Measurements from ENCODE around the gene SF3B6. TPM values are rescaled to one million over a fixed set of nuclear protein-coding genes. Genes with fewer than 3 reads are reported as not detected.

SF3B6 gene
- total RNA-seq, 4 donors from 2014 or later, result 73.7 to 93.1 (median 81.5) TPM

GRCh38 chr2:24076849-24077534 is 866 bp upstream of the SF3B6 start:
- Histone ChIP-seq H3K9me3 (no peaks in the 10 kb centered on the region), H3K27me3 (no peaks in the 10 kb centered on the region), H3K27ac (peak overlapping the region; percentile 93 to 97 (median 95)), H3K4me3 (peak overlapping the region; percentile 69 to 84 (median 76)), H3K36me3 (peaks cover 0 to 61% (median 0%) of the 10 kb centered on the region in 3 donors), H3K4me1 (peaks cover 0 to 45% (median 11%) of the 10 kb centered on the region in 4 donors)
- WGBS, 2 donors, result 5 to 6% methylated on average over 27 to 41 of the region's 41 CpGs
- no peak for TF ChIP-seq EP300 (IDR thresholded peaks at IDR 0.05)
- TF ChIP-seq POLR2A (IDR thresholded peaks at IDR 0.05), result peak in 1 of 2 donors; percentile 15
- TF ChIP-seq CTCF (IDR thresholded peaks at IDR 0.05), result no peak
- DNase-seq (ENCODE audit: low spot score in 2 of 2), result peak in 1 of 2 donors; percentile 12

- Histone ChIP-seq H3K36me3 (peaks cover 0 to 60% (median 7%) of the 10 kb centered on the region in 3 donors), H3K9me3 (no peaks in the 10 kb centered on the region), H3K4me1 (peaks cover 0 to 45% (median 11%) of the 10 kb centered on the region in 4 donors), H3K27me3 (no peaks in the 10 kb centered on the region), H3K27ac (peak overlapping the region in 3 of 4 donors; percentile 95 to 97 (median 95)), H3K4me3 (peak overlapping the region; percentile 43 to 84 (median 76))
- DNase-seq (ENCODE audit: low spot score in 2 of 2), result no peak
- 64 to 66% methylated on average over 5 of the region's 5 CpGs for WGBS, 2 donors
- TF ChIP-seq CTCF (IDR thresholded peaks at IDR 0.05) (no peak), POLR2A (IDR thresholded peaks at IDR 0.05) (no peak), EP300 (IDR thresholded peaks at IDR 0.05) (no peak)
Observed at GRCh38 chr2:24075259-24075658, 867 bp downstream of the SF3B6 start.

DNA sequence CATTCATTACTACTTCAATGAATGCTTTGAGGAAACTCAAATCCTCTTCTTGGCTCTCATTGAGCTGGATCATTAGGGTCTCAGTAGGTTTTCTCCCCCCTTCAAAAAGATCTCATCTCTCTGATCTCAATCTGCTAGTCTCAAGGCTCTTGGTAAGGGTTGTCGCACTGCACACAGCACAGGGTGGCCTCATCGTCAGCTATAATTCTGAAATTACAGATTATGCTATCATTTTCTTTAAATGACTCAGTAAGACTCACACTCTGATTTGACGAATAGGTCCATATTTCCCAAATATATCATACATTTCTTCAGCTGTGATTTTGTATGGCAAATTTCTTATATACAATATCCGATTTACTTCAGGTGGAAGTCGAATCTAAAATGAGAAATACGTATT is 2.3 kb downstream of the SF3B6 start:
- TF ChIP-seq CTCF (IDR thresholded peaks at IDR 0.05) (no peak), POLR2A (IDR thresholded peaks at IDR 0.05) (no peak), EP300 (IDR thresholded peaks at IDR 0.05) (no peak)
- H3K27ac ChIP-seq, result no peak overlapping the region
- DNase-seq (ENCODE audit: low spot score in 2 of 2), result no peak
- H3K9me3 ChIP-seq, result no peaks in the 10 kb centered on the region
- H3K36me3 ChIP-seq, result peaks cover 0 to 58% (median 8%) of the 10 kb centered on the region in 3 donors
- H3K27me3 ChIP-seq, result no peaks in the 10 kb centered on the region
- H3K4me3 ChIP-seq, result no peak overlapping the region
- H3K4me1 ChIP-seq, result peaks cover 0 to 45% (median 11%) of the 10 kb centered on the region in 4 donors
- 91 to 92% methylated on average over 6 of the region's 6 CpGs for WGBS, 2 donors

GRCh38 chr2:24072259-24072658 is 3.9 kb downstream of the SF3B6 start:
- peaks cover 4 to 69% (median 8%) of the 10 kb centered on the region in 3 donors for H3K36me3 ChIP-seq
- no peak for DNase-seq (ENCODE audit: low spot score in 2 of 2)
- WGBS, 2 donors, result 89 to 96% methylated on average over 4 of the region's 4 CpGs

More at GRCh38 chr2:24072259-24072658, 3.9 kb downstream of the SF3B6 start:
- Histone ChIP-seq H3K27ac (no peak overlapping the region), H3K9me3 (no peaks in the 10 kb centered on the region), H3K4me3 (no peak overlapping the region), H3K4me1 (peaks cover 0 to 30% (median 8%) of the 10 kb centered on the region in 4 donors), H3K27me3 (no peaks in the 10 kb centered on the region)
- TF ChIP-seq EP300 (IDR thresholded peaks at IDR 0.05), result no peak
- TF ChIP-seq CTCF (IDR thresholded peaks at IDR 0.05), result no peak
- no peak for TF ChIP-seq POLR2A (IDR thresholded peaks at IDR 0.05)

All from tibial nerve (tissue), 4 donors.